ENCODE measurements around the gene COA7. TPM values are rescaled to one million over a fixed set of nuclear protein-coding genes. Genes with fewer than 3 reads are reported as not detected.
A peak's percentile ranks its signal among the peaks of the same experiment; 100 is the strongest.
"Not testable (repeated sequence)": the region's sequence is repeated elsewhere in the genome, so short reads cannot be mapped to it uniquely, and the experiment has no call there.

The COA7 gene
- 10 to 100 TPM; 10.2 to 14.0 (median 12.2) TPM for polyA plus RNA-seq (ENCODE audit: insufficient read depth in 1 of 5, insufficient read length in 5 of 5, low replicate concordance in 1 of 5)
- long read RNA-seq, donor 1, full-length matches to known transcripts = 6 of 6 reads
- long read RNA-seq, donor 1, partial matches to known transcripts = 0 of 6 reads
- long read RNA-seq, donor 1, other reads (novel, unspliced or antisense) = 0 of 6 reads
- long read RNA-seq, donor 2, full-length matches to known transcripts = 9 of 14 reads
- long read RNA-seq, donor 2, partial matches to known transcripts = 5 of 14 reads
- long read RNA-seq, donor 2, other reads (novel, unspliced or antisense) = 0 of 14 reads
- long read RNA-seq, donor 3, full-length matches to known transcripts = 2 of 2 reads
- long read RNA-seq, donor 3, partial matches to known transcripts = 0 of 2 reads
- long read RNA-seq, donor 3, other reads (novel, unspliced or antisense) = 0 of 2 reads
- long read RNA-seq, donor 4, full-length matches to known transcripts = 2 of 2 reads
- long read RNA-seq, donor 4, partial matches to known transcripts = 0 of 2 reads
- long read RNA-seq, donor 4, other reads (novel, unspliced or antisense) = 0 of 2 reads
- long read RNA-seq, donor 5, full-length matches to known transcripts = 13 of 13 reads
- long read RNA-seq, donor 5, partial matches to known transcripts = 0 of 13 reads
- long read RNA-seq, donor 5, other reads (novel, unspliced or antisense) = 0 of 13 reads
- long read RNA-seq, donor 6, full-length matches to known transcripts = 12 of 12 reads
- long read RNA-seq, donor 6, partial matches to known transcripts = 0 of 12 reads
- long read RNA-seq, donor 6, other reads (novel, unspliced or antisense) = 0 of 12 reads
- long read RNA-seq, donor 7, full-length matches to known transcripts = 4 of 10 reads
- long read RNA-seq, donor 7, partial matches to known transcripts = 6 of 10 reads
- long read RNA-seq, donor 7, other reads (novel, unspliced or antisense) = 0 of 10 reads
- long read RNA-seq, donor 8, full-length matches to known transcripts = 2 of 2 reads
- long read RNA-seq, donor 8, partial matches to known transcripts = 0 of 2 reads
- long read RNA-seq, donor 8, other reads (novel, unspliced or antisense) = 0 of 2 reads

GRCh38 chr1:52697795-52698674, at the start of gene COA7:
COA7 (minus strand) TSS chr1:52698347; CDS start chr1:52698326, 21 bp downstream.
- peak; percentile 80 to 85 for DNase-seq

- DNase-seq = no peak
Observed at GRCh38 chr1:52747450-52747849, 49.3 kb upstream of the COA7 start.

GRCh38 chr1:52746189-52746588, 48.0 kb upstream of the COA7 start:
- DNase-seq = no peak

GRCh38 chr1:52741259-52741658, 43.1 kb upstream of the COA7 start:
- DNase-seq = no peak

GRCh38 chr1:52739699-52740467, 41.7 kb upstream of the COA7 start:
- DNase-seq = no peak

- DNase-seq = no peak
Observed at GRCh38 chr1:52738893-52739292, 40.7 kb upstream of the COA7 start.

- DNase-seq = no peak
Observed at GRCh38 chr1:52738148-52738547, 40.0 kb upstream of the COA7 start.

GRCh38 chr1:52735371-52735770, 37.2 kb upstream of the COA7 start:
- not testable (repeated sequence) for DNase-seq

- DNase-seq = no peak
Observed at GRCh38 chr1:52733368-52733767, 35.2 kb upstream of the COA7 start.

- DNase-seq = no peak
Observed at GRCh38 chr1:52727956-52728656, 30.0 kb upstream of the COA7 start.

GRCh38 chr1:52727114-52727586, 29.0 kb upstream of the COA7 start:
- DNase-seq = peak in 1 of 2 donors; percentile 8

- DNase-seq = peak; percentile 83 to 87
Observed at GRCh38 chr1:52726265-52727113, 28.3 kb upstream of the COA7 start, which contains the start of gene ZYG11B. ZYG11B (plus strand) TSS chr1:52726453; CDS start chr1:52726654, 201 bp downstream.

- DNase-seq = no peak
Observed at GRCh38 chr1:52725903-52726264, 27.7 kb upstream of the COA7 start.

GRCh38 chr1:52723260-52723659, 25.1 kb upstream of the COA7 start:
- DNase-seq = no peak

- DNase-seq = not testable (repeated sequence)
Observed at GRCh38 chr1:52715296-52715695, 17.1 kb upstream of the COA7 start.

- no peak for DNase-seq
Observed at GRCh38 chr1:52713590-52713989, 15.4 kb upstream of the COA7 start.

- no peak for DNase-seq
Observed at GRCh38 chr1:52709016-52709415, 10.9 kb upstream of the COA7 start.

GRCh38 chr1:52707927-52708655, 9.9 kb upstream of the COA7 start:
- no peak for DNase-seq

Data from right lung (tissue), 10 donors.